ENCODE measurements around the gene TSN.

DNA sequence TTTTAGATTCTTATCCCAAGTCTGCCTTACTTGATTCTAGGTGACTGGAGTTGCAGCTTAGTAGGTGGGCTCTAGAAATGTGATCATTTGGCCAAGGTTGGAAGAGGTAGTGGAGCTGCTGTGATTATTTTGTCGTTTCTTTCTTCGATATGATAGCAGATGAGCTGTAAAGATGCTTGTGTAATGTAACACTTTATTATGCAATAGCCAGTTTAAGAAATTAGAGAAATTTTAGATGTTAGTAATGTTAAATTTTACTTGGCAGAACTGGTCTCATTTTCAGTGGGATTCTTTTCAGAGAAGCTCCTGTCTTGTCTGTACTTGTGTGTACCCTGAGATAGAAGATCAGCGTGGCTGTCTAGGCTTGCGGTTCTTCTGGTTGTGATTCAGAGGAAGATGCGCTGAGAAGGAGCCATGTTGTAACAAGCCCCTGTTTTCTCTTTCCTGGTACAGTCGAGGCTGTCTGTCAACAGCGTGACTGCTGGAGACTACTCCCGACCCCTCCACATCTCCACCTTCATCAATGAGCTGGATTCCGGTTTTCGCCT, 9.3 kb downstream of the TSN start:
- TF ChIP-seq, protein P1, sequence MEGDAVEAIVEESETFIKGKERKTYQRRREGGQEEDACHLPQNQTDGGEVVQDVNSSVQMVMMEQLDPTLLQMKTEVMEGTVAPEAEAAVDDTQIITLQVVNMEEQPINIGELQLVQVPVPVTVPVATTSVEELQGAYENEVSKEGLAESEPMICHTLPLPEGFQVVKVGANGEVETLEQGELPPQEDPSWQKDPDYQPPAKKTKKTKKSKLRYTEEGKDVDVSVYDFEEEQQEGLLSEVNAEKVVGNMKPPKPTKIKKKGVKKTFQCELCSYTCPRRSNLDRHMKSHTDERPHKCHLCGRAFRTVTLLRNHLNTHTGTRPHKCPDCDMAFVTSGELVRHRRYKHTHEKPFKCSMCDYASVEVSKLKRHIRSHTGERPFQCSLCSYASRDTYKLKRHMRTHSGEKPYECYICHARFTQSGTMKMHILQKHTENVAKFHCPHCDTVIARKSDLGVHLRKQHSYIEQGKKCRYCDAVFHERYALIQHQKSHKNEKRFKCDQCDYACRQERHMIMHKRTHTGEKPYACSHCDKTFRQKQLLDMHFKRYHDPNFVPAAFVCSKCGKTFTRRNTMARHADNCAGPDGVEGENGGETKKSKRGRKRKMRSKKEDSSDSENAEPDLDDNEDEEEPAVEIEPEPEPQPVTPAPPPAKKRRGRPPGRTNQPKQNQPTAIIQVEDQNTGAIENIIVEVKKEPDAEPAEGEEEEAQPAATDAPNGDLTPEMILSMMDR (IDR thresholded peaks at IDR 0.05): no peak
- no peak for TF ChIP-seq JUND (IDR thresholded peaks at IDR 0.05)
- TF ChIP-seq SIN3A (IDR thresholded peaks at IDR 0.05; ENCODE audit: borderline replicate concordance, low read depth, low read length): no peak
- TF ChIP-seq ZBTB33 (IDR thresholded peaks at IDR 0.05; ENCODE audit: borderline replicate concordance, low read depth): no peak
- TF ChIP-seq, protein P2, sequence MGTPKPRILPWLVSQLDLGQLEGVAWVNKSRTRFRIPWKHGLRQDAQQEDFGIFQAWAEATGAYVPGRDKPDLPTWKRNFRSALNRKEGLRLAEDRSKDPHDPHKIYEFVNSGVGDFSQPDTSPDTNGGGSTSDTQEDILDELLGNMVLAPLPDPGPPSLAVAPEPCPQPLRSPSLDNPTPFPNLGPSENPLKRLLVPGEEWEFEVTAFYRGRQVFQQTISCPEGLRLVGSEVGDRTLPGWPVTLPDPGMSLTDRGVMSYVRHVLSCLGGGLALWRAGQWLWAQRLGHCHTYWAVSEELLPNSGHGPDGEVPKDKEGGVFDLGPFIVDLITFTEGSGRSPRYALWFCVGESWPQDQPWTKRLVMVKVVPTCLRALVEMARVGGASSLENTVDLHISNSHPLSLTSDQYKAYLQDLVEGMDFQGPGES (IDR thresholded peaks at IDR 0.05; ENCODE audit: low read depth, low read length): no peak
- no peak for TF ChIP-seq POLR2AphosphoS5 (IDR thresholded peaks at IDR 0.05; ENCODE audit: low read depth, low read length)
- TF ChIP-seq, protein P3, sequence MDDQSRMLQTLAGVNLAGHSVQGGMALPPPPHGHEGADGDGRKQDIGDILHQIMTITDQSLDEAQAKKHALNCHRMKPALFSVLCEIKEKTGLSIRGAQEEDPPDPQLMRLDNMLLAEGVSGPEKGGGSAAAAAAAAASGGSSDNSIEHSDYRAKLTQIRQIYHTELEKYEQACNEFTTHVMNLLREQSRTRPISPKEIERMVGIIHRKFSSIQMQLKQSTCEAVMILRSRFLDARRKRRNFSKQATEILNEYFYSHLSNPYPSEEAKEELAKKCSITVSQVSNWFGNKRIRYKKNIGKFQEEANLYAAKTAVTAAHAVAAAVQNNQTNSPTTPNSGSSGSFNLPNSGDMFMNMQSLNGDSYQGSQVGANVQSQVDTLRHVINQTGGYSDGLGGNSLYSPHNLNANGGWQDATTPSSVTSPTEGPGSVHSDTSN (IDR thresholded peaks at IDR 0.05): no peak
- no peak for TF ChIP-seq NRF1 (IDR thresholded peaks at IDR 0.05; ENCODE audit: low read depth, low read length)
- TF ChIP-seq EZH2phosphoT487 (IDR thresholded peaks at IDR 0.05; ENCODE audit: borderline replicate concordance, low read depth): no peak
- TF ChIP-seq, protein P4, sequence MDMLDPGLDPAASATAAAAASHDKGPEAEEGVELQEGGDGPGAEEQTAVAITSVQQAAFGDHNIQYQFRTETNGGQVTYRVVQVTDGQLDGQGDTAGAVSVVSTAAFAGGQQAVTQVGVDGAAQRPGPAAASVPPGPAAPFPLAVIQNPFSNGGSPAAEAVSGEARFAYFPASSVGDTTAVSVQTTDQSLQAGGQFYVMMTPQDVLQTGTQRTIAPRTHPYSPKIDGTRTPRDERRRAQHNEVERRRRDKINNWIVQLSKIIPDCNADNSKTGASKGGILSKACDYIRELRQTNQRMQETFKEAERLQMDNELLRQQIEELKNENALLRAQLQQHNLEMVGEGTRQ (IDR thresholded peaks at IDR 0.05; ENCODE audit: borderline replicate concordance, low read depth, low read length): no peak

Measured in SK-N-SH (cell line).